ENCODE measurements around the gene DISC1. TPM values are rescaled to one million over a fixed set of nuclear protein-coding genes. Genes with fewer than 3 reads are reported as not detected.

DISC1 gene
- total RNA-seq, 1 experiment from 2014 or later, result 1.8 TPM

DNA sequence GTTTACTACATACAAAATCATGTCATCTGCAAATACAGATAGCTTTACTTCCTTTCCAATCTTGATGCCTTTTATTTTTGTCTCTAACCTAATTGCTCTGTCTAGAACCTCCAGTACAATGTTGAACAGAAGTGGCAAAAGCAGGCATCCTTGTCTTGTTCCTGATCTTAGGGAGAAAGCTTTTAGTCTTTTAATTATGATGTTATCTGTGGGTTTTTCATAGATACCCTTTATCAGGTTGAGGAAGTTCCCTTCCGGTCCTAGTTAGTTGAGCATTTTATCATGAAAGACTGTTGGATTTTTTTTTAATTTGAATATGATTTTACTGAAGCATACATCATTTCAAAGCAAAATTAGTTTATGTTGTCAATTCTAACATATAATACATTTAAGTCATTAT, 45.7 kb upstream of the DISC1 start:
- ChIA-PET CTCF (no interaction called here), POLR2A (no interaction called here), RAD21 (ENCODE audit: low non-redundant PET in 1 of 2, low total read pairs in 2 of 2, uncharacterized antibody in 2 of 2, unreplicated experiment in 2 of 2) (no interaction called here)
- intact Hi-C loops (cut with micrococcal nuclease), result no loop called here
- Histone ChIP-seq H3K4me2 (ENCODE audit: low read length) (no peak overlapping the region), H3K27ac (ENCODE audit: low read depth, low read length) (no peak overlapping the region), H3K4me1 (ENCODE audit: control insufficient read depth in 1 of 2, insufficient read depth in 2 of 2, low read length in 2 of 2) (no peaks in the 10 kb centered on the region), H2AFZ (ENCODE audit: low read depth, low read length, poor library complexity, severe bottlenecking) (no peak overlapping the region), H3K79me2 (ENCODE audit: insufficient read depth, low read length) (no peaks in the 10 kb centered on the region), H3K27me3 (ENCODE audit: insufficient read depth, low read length) (no peaks in the 10 kb centered on the region), H3K9me3 (ENCODE audit: control insufficient read depth in 1 of 2, insufficient read depth in 1 of 2, low read depth in 1 of 2, low read length in 2 of 2) (no peaks in the 10 kb centered on the region), H3K9ac (ENCODE audit: low read length) (no peak overlapping the region), H3K36me3 (ENCODE audit: control insufficient read depth in 1 of 2, insufficient read depth in 2 of 2, low read length in 2 of 2) (no peaks in the 10 kb centered on the region), H3K9me2 (ENCODE audit: insufficient read depth) (no peaks in the 10 kb centered on the region), H4K20me1 (ENCODE audit: insufficient read depth) (no peaks in the 10 kb centered on the region), H3K4me3 (replicated peaks in 1 of 2; ENCODE audit: low read depth in 1 of 2, low read length in 2 of 2) (no peak overlapping the region)
- DNase-seq (ENCODE audit: low read depth, low spot score) (no peak), ATAC-seq (no peak)
- BruUV-seq (replicated peaks), result no TSS peak
- no peak for TF ChIP-seq REST (IDR thresholded peaks at IDR 0.05; ENCODE audit: low read depth)

- CTCF ChIA-PET, result no interaction called here
- Histone ChIP-seq H3K9ac (ENCODE audit: low read length) (no peak overlapping the region), H3K4me3 (replicated peaks in 1 of 2; ENCODE audit: low read depth in 1 of 2, low read length in 2 of 2) (no peak overlapping the region), H3K4me1 (ENCODE audit: control insufficient read depth in 1 of 2, insufficient read depth in 2 of 2, low read length in 2 of 2) (no peaks in the 10 kb centered on the region), H3K36me3 (ENCODE audit: control insufficient read depth in 1 of 2, insufficient read depth in 2 of 2, low read length in 2 of 2) (no peaks in the 10 kb centered on the region), H3K9me3 (ENCODE audit: control insufficient read depth in 1 of 2, insufficient read depth in 1 of 2, low read depth in 1 of 2, low read length in 2 of 2) (no peaks in the 10 kb centered on the region), H3K9me2 (ENCODE audit: insufficient read depth) (no peaks in the 10 kb centered on the region), H3K4me2 (ENCODE audit: low read length) (no peak overlapping the region), H4K20me1 (ENCODE audit: insufficient read depth) (no peaks in the 10 kb centered on the region), H3K27me3 (ENCODE audit: insufficient read depth, low read length) (no peaks in the 10 kb centered on the region), H2AFZ (ENCODE audit: low read depth, low read length, poor library complexity, severe bottlenecking) (no peak overlapping the region), H3K27ac (ENCODE audit: low read depth, low read length) (no peak overlapping the region), H3K79me2 (ENCODE audit: insufficient read depth, low read length) (no peaks in the 10 kb centered on the region)
- no TSS peak for BruUV-seq (replicated peaks)
- ATAC-seq (no peak), DNase-seq (ENCODE audit: low read depth, low spot score) (no peak)
- POLR2A ChIA-PET, result no interaction called here
- intact Hi-C loops (cut with micrococcal nuclease), result no loop called here
- RAD21 ChIA-PET (ENCODE audit: low non-redundant PET in 1 of 2, low total read pairs in 2 of 2, uncharacterized antibody in 2 of 2, unreplicated experiment in 2 of 2), result no interaction called here
- TF ChIP-seq MAX (IDR thresholded peaks at IDR 0.05), result no peak
- TF ChIP-seq SIN3A (IDR thresholded peaks at IDR 0.05; ENCODE audit: low read depth), result no peak
- no peak for TF ChIP-seq CBX3 (IDR thresholded peaks at IDR 0.05; ENCODE audit: low read depth)
- no peak for TF ChIP-seq SRF (IDR thresholded peaks at IDR 0.05; ENCODE audit: low read depth)
- TF ChIP-seq YY1 (IDR thresholded peaks at IDR 0.05; ENCODE audit: extremely low read depth, insufficient replicate concordance, low read depth, low read length), result no peak
- TF ChIP-seq RAD21 (IDR thresholded peaks at IDR 0.05; ENCODE audit: low read depth), result no peak
- TF ChIP-seq EZH2 (IDR thresholded peaks at IDR 0.05), result no peak
- no peak for TF ChIP-seq REST (IDR thresholded peaks at IDR 0.05; ENCODE audit: low read depth)
- TF ChIP-seq ATF3 (IDR thresholded peaks at IDR 0.05), result no peak
- TF ChIP-seq EGR1 (IDR thresholded peaks at IDR 0.05; ENCODE audit: low read depth), result no peak
- TF ChIP-seq ZBTB33 (IDR thresholded peaks at IDR 0.05; ENCODE audit: extremely low read depth, insufficient replicate concordance, low read length), result no peak
Measured at GRCh38 chr1:231581859-231582258, 44.7 kb upstream of the DISC1 start.
